ENCODE measurements around the gene HS3ST2. TPM values are rescaled to one million over a fixed set of nuclear protein-coding genes. Genes with fewer than 3 reads are reported as not detected.

Gene HS3ST2
- polyA plus RNA-seq, 2 of the 4 experiments (the other 2 are of a cell fraction) = not detected

GRCh38 chr16:22847100-22847499 lies 33.1 kb downstream of the HS3ST2 start:
- H3K4me1 ChIP-seq = no peaks in the 10 kb centered on the region
- ChIA-PET POLR2A (no interaction called here), CTCF (no interaction called here)
- no peak overlapping the region for H3K4me2 ChIP-seq
- TF ChIP-seq CBX8 (IDR thresholded peaks at IDR 0.05) = no peak
- TF ChIP-seq JUNB (IDR thresholded peaks at IDR 0.05) = no peak
- no peak for TF ChIP-seq FOXS1 (CRISPR knock-in tag; IDR thresholded peaks at IDR 0.05)
- TF ChIP-seq NPAS2 (CRISPR knock-in tag; IDR thresholded peaks at IDR 0.05; ENCODE audit: borderline replicate concordance) = no peak
- no peak for TF ChIP-seq CHD4 (IDR thresholded peaks at IDR 0.05; ENCODE audit: borderline replicate concordance)
- no peak for TF ChIP-seq ZSCAN20 (CRISPR knock-in tag; IDR thresholded peaks at IDR 0.05)
- TF ChIP-seq HOXB5 (CRISPR knock-in tag; IDR thresholded peaks at IDR 0.05) = no peak
- no peak for TF ChIP-seq SREBF2 (IDR thresholded peaks at IDR 0.05)
- TF ChIP-seq EP300 (IDR thresholded peaks at IDR 0.05) = no peak
- TF ChIP-seq HOXA7 (CRISPR knock-in tag; IDR thresholded peaks at IDR 0.05) = no peak
- TF ChIP-seq RCOR1 (IDR thresholded peaks at IDR 0.05; ENCODE audit: low read depth, low read length) = no peak
- TF ChIP-seq MAX (IDR thresholded peaks at IDR 0.05) = no peak
- no peak overlapping the region for H3K4me3 ChIP-seq
- H3K9me3 ChIP-seq = no peaks in the 10 kb centered on the region
- DNase-seq (ENCODE audit: low read depth in 1 of 2, low spot score in 1 of 2) = no peak
- 0% methylated on average over 3 of the region's 3 CpGs for WGBS (ENCODE audit: missing lambda C conversion rate)
- FAIRE-seq = no peak
- ATAC-seq = no peak
- H3K27ac ChIP-seq = no peak overlapping the region

GRCh38 chr16:22847690-22848089 lies 33.7 kb downstream of the HS3ST2 start:
- 70% methylated on average over 2 of the region's 2 CpGs for WGBS (ENCODE audit: missing lambda C conversion rate)
- no peak overlapping the region for H3K27ac ChIP-seq
- H3K4me1 ChIP-seq = no peaks in the 10 kb centered on the region
- ATAC-seq (no peak), FAIRE-seq (no peak), DNase-seq (ENCODE audit: low read depth in 1 of 2, low spot score in 1 of 2) (no peak)
- no peak overlapping the region for H3K4me2 ChIP-seq
- ChIA-PET CTCF (interaction anchor here (1.1 kb wide), 1 partner anchor 12 kb away, joined by 3 read pairs; no protein-coding TSS in a partner anchor), POLR2A (no interaction called here)
- TF ChIP-seq BCL3 (IDR thresholded peaks at IDR 0.05) (no peak), HOXB13 (CRISPR knock-in tag; IDR thresholded peaks at IDR 0.05; ENCODE audit: low read depth) (no peak), ZC3H11A (IDR thresholded peaks at IDR 0.05) (no peak), JUN (IDR thresholded peaks at IDR 0.05) (no peak), NR3C1 (IDR thresholded peaks at IDR 0.05) (no peak), FOSL2 (IDR thresholded peaks at IDR 0.05) (no peak), FOSL2 (CRISPR knock-in tag; IDR thresholded peaks at IDR 0.05) (no peak), PBX3 (IDR thresholded peaks at IDR 0.05) (no peak), CHD2 (IDR thresholded peaks at IDR 0.05; ENCODE audit: low read length, partially characterized antibody) (no peak), ZNF302 (CRISPR knock-in tag; IDR thresholded peaks at IDR 0.05) (no peak), CEBPB (IDR thresholded peaks at IDR 0.05) (no peak), KDM1A (IDR thresholded peaks at IDR 0.05; ENCODE audit: low read depth) (no peak), POLR2AphosphoS2 (conservative IDR thresholded peaks at IDR 0.05; ENCODE audit: low read length) (no peak), HOXB5 (CRISPR knock-in tag; IDR thresholded peaks at IDR 0.05) (no peak)
- no peaks in the 10 kb centered on the region for H3K9me3 ChIP-seq
- no peak overlapping the region for H3K4me3 ChIP-seq

- ATAC-seq (no peak), DNase-seq (ENCODE audit: low read depth in 1 of 2, low spot score in 1 of 2) (no peak), FAIRE-seq (no peak)
- Histone ChIP-seq H3K9me3 (no peaks in the 10 kb centered on the region), H3K27ac (no peak overlapping the region), H3K4me3 (no peak overlapping the region), H3K4me2 (no peak overlapping the region), H3K4me1 (no peaks in the 10 kb centered on the region)
- 2% methylated on average over 4 of the region's 4 CpGs for WGBS (ENCODE audit: missing lambda C conversion rate)
- ChIA-PET CTCF (interaction anchor here (1.1 kb wide), 1 partner anchor 12 kb away, joined by 3 read pairs; no protein-coding TSS in a partner anchor), POLR2A (no interaction called here)
- TF ChIP-seq FOSB (CRISPR knock-in tag; IDR thresholded peaks at IDR 0.05) = no peak
- no peak for TF ChIP-seq RARB (CRISPR knock-in tag; IDR thresholded peaks at IDR 0.05)
- TF ChIP-seq FOSL2 (IDR thresholded peaks at IDR 0.05) = no peak
- no peak for TF ChIP-seq FOSL2 (CRISPR knock-in tag; IDR thresholded peaks at IDR 0.05)
- no peak for TF ChIP-seq ESRRA (IDR thresholded peaks at IDR 0.05; ENCODE audit: borderline replicate concordance, low read length)
- TF ChIP-seq NPAS2 (CRISPR knock-in tag; IDR thresholded peaks at IDR 0.05; ENCODE audit: borderline replicate concordance) = no peak
- TF ChIP-seq HES2 (IDR thresholded peaks at IDR 0.05) = no peak
- TF ChIP-seq CHD4 (IDR thresholded peaks at IDR 0.05; ENCODE audit: borderline replicate concordance) = no peak
- TF ChIP-seq MAZ (IDR thresholded peaks at IDR 0.05; ENCODE audit: borderline replicate concordance, low read depth, low read length) = no peak
- TF ChIP-seq PHF8 (IDR thresholded peaks at IDR 0.05; ENCODE audit: borderline replicate concordance, low read depth) = no peak
- TF ChIP-seq ZFP36 (IDR thresholded peaks at IDR 0.05; ENCODE audit: borderline replicate concordance, partially characterized antibody) = no peak
- TF ChIP-seq PBX3 (IDR thresholded peaks at IDR 0.05) = no peak
- TF ChIP-seq EHF (CRISPR knock-in tag; IDR thresholded peaks at IDR 0.05) = no peak
- TF ChIP-seq TFCP2L1 (CRISPR knock-in tag; IDR thresholded peaks at IDR 0.05) = no peak
- no peak for TF ChIP-seq EP300 (IDR thresholded peaks at IDR 0.05)
These were observed 34.5 kb downstream of the HS3ST2 start for GRCh38 chr16:22848451-22848850.

All from A549 (cell line).